H1 (cell line): ENCODE data around the gene LYSMD3. TPM values are rescaled to one million over a fixed set of nuclear protein-coding genes. Genes with fewer than 3 reads are reported as not detected.

Experiments
- CTCF ChIA-PET: fragments of 300-600 bp; sonication (Branson Sonifier 250); formaldehyde crosslinking; loops from one replicate; lab custom pipeline; 2021; ENCODE audit not compliant: partially characterized antibody; lab: Charles Lee
- POLR2A ChIA-PET: fragments of 300-600 bp; sonication (Branson Sonifier 250); formaldehyde crosslinking; loops from one replicate; lab custom pipeline; 2021; ENCODE audit warnings: inconsistent platforms; ENCODE audit not compliant: partially characterized antibody; lab: Charles Lee
- DNase-seq, 2 experiments: peaks; one replicate each; pipeline versions ENCODE4 v3.0.0 to v3.0.0-alpha.2; 2010 to 2022; ENCODE audit warnings: low spot score in 2 of 2, low read depth in 1 of 2, mixed read lengths in 1 of 2
- FAIRE-seq: peaks from 2 replicates; lab custom pipeline; 2011; peaks lifted over from hg19 to GRCh38; lab: Jason Lieb, UNC
- H2AFZ ChIP-seq: 2 replicates; pipeline ENCODE4 v1.8.1; 2012; ENCODE audit warnings: low read length, inconsistent platforms
- H2AK5ac ChIP-seq: 2 replicates; pipeline ENCODE4 v1.6.1; 2013; ENCODE audit warnings: low read depth, low read length
- H2BK120ac ChIP-seq: replicated peaks from 2 replicates; pipeline ENCODE3; 2013; ENCODE audit warnings: low read depth, low read length, inconsistent platforms
- H2BK12ac ChIP-seq: 2 replicates; pipeline ENCODE4 v1.6.1; 2013; ENCODE audit warnings: low read depth, low read length
- H2BK15ac ChIP-seq: 2 replicates; pipeline ENCODE4 v1.6.1; 2013; ENCODE audit warnings: low read length
- H2BK20ac ChIP-seq: 2 replicates; pipeline ENCODE4 v1.6.1; 2013; ENCODE audit warnings: low read length
- H2BK5ac ChIP-seq: 2 replicates; pipeline ENCODE4 v1.6.1; 2013; ENCODE audit warnings: low read depth, low read length
- H3K14ac ChIP-seq: 2 replicates; pipeline ENCODE4 v1.6.1; 2013; ENCODE audit warnings: inconsistent platforms; ENCODE audit not compliant: insufficient read length
- H3K18ac ChIP-seq: 2 replicates; pipeline ENCODE4 v1.6.1; 2013; ENCODE audit warnings: low read length; ENCODE audit errors: extremely low read depth
- H3K23ac ChIP-seq: 2 replicates; pipeline ENCODE4 v1.6.1; 2013; ENCODE audit warnings: inconsistent platforms; ENCODE audit not compliant: insufficient read length
- H3K23me2 ChIP-seq: 2 replicates; pipeline ENCODE4 v1.6.1; 2013; ENCODE audit warnings: low read depth, low read length
- H3K27ac ChIP-seq: 2 replicates; pipeline ENCODE4 v1.6.1; 2011; ENCODE audit warnings: low read depth, low read length, inconsistent platforms
- H3K27me3 ChIP-seq, 4 experiments: replicated peaks in 1 of 4; 1 replicate in 1 of 4; 2 replicates in 3 of 4; pipeline versions ENCODE4 v1.6.1 to v1.8.1; 2011 to 2013; ENCODE audit warnings: low read length in 3 of 4, mild to moderate bottlenecking in 3 of 4, inconsistent platforms in 2 of 4, mixed read lengths in 2 of 4, moderate library complexity in 1 of 4; ENCODE audit not compliant: control insufficient read depth in 3 of 4, insufficient read depth in 3 of 4; ENCODE audit errors: extremely low read depth in 1 of 4
- H3K36me3 ChIP-seq, 4 experiments: 2 replicates each; pipeline versions ENCODE4 v1.6.1 to v1.8.1; 2011 to 2013; ENCODE audit warnings: mild to moderate bottlenecking in 4 of 4, low read length in 3 of 4, moderate library complexity in 2 of 4, control low read depth in 1 of 4, inconsistent platforms in 1 of 4; ENCODE audit not compliant: insufficient read depth in 4 of 4, control insufficient read depth in 2 of 4
- H3K4ac ChIP-seq: replicated peaks from 2 replicates; pipeline ENCODE3; 2013; ENCODE audit warnings: low read length, low read depth, mixed read lengths, inconsistent platforms; ENCODE audit not compliant: insufficient read length
- H3K4me1 ChIP-seq, 4 experiments: replicated peaks in 1 of 4; 1 replicate in 1 of 4; 2 replicates in 3 of 4; pipeline versions ENCODE4 v1.6.1 to v1.8.1; 2011 to 2013; ENCODE audit warnings: low read length in 3 of 4, inconsistent platforms in 2 of 4, mixed read lengths in 1 of 4; ENCODE audit not compliant: insufficient read depth in 4 of 4, control insufficient read depth in 3 of 4
- H3K4me2 ChIP-seq, 2 experiments: 2 replicates each; pipeline versions ENCODE4 v1.6.1 to v1.8.1; 2011 to 2013; ENCODE audit warnings: low read depth in 2 of 2, low read length in 2 of 2, control low read depth in 1 of 2, inconsistent platforms in 1 of 2, mild to moderate bottlenecking in 1 of 2; ENCODE audit not compliant: insufficient read depth in 1 of 2
- H3K4me3 ChIP-seq, 4 experiments: fragments of 200-600, 300-600 bp in 1 of 4; sonication (generic), shearing (Covaris generic), sonication (Bioruptor Twin) in 1 of 4; 2 replicates each; pipeline versions ENCODE4 v1.5.1 to v1.8.1; 2011 to 2016; ENCODE audit warnings: low read length in 4 of 4, low read depth in 3 of 4, control low read depth in 2 of 4, inconsistent platforms in 2 of 4, mild to moderate bottlenecking in 2 of 4, mixed read lengths in 1 of 4, moderate library complexity in 1 of 4; ENCODE audit not compliant: insufficient read depth in 2 of 4; ENCODE audit errors: extremely low read depth in 1 of 4
- H3K56ac ChIP-seq: replicated peaks from 2 replicates; pipeline ENCODE3; 2013; ENCODE audit warnings: low read depth, mild to moderate bottlenecking, mixed read lengths, low read length, inconsistent platforms; ENCODE audit not compliant: insufficient read length
- H3K79me1 ChIP-seq: 2 replicates; pipeline ENCODE4 v1.6.1; 2013; ENCODE audit warnings: low read depth, low read length, control low read depth
- H3K79me2 ChIP-seq, 2 experiments: 2 replicates each; pipeline versions ENCODE4 v1.6.1 to v1.8.1; 2012 to 2013; ENCODE audit warnings: low read length in 2 of 2, mild to moderate bottlenecking in 2 of 2, inconsistent platforms in 1 of 2; ENCODE audit not compliant: insufficient read depth in 2 of 2, control insufficient read depth in 1 of 2
- H3K9ac ChIP-seq, 4 experiments: replicated peaks in 1 of 4; 1 replicate in 1 of 4; 2 replicates in 3 of 4; pipeline versions ENCODE4 v1.6.1 to v1.8.1; 2011 to 2013; ENCODE audit warnings: low read depth in 3 of 4, low read length in 3 of 4, control low read depth in 2 of 4, mild to moderate bottlenecking in 2 of 4, moderate library complexity in 2 of 4, inconsistent platforms in 1 of 4; ENCODE audit errors: extremely low read depth in 1 of 4
- H3K9me3 ChIP-seq, 2 experiments: 2 replicates each; pipeline versions ENCODE4 v1.6.1 to v1.8.1; 2012 to 2013; ENCODE audit warnings: mild to moderate bottlenecking in 2 of 2, moderate library complexity in 2 of 2, control low read depth in 1 of 2, inconsistent platforms in 1 of 2, low read depth in 1 of 2, low read length in 1 of 2, mixed read lengths in 1 of 2; ENCODE audit not compliant: insufficient read depth in 2 of 2
- H4K20me1 ChIP-seq, 2 experiments: replicated peaks in 1 of 2; 2 replicates each; pipeline versions ENCODE3 to v1.8.1; 2011 to 2013; ENCODE audit warnings: inconsistent platforms in 2 of 2, low read length in 2 of 2, mild to moderate bottlenecking in 1 of 2; ENCODE audit not compliant: insufficient read depth in 2 of 2, control insufficient read depth in 1 of 2
- H4K5ac ChIP-seq: 2 replicates; pipeline ENCODE4 v1.6.1; 2013; ENCODE audit warnings: low read length, low read depth, mixed read lengths, inconsistent platforms; ENCODE audit not compliant: insufficient read length
- H4K8ac ChIP-seq: 2 replicates; pipeline ENCODE4 v1.8.0; 2013; ENCODE audit warnings: mild to moderate bottlenecking, moderate library complexity, low read length, inconsistent platforms; ENCODE audit not compliant: insufficient read depth; ENCODE audit errors: extremely low read depth
- H4K91ac ChIP-seq: replicated peaks from 2 replicates; pipeline ENCODE3; 2013; ENCODE audit warnings: low read length, mixed read lengths, inconsistent platforms; ENCODE audit not compliant: insufficient read length
- KDM1A ChIP-seq: fragments of 200-600, 300-600 bp; sonication (generic); IDR thresholded peaks from 2 replicates; pipeline ENCODE4 v1.7.1; 2016; ENCODE audit warnings: mild to moderate bottlenecking, low read length, borderline replicate concordance
- MAFK ChIP-seq: IDR thresholded peaks from 2 replicates; pipeline ENCODE4 v1.6.1; 2012; ENCODE audit warnings: low read depth, mild to moderate bottlenecking, improper control_type of control experiment, low read length
- SRF ChIP-seq: IDR thresholded peaks from 2 replicates; pipeline ENCODE4 v1.6.1; 2011; ENCODE audit warnings: mild to moderate bottlenecking, low read depth, low read length, moderate library complexity
- TAF7 ChIP-seq: optimal IDR thresholded peaks from 2 replicates; pipeline ENCODE3; 2011; ENCODE audit warnings: low read depth, mild to moderate bottlenecking, inconsistent platforms, low read length, moderate library complexity, borderline replicate concordance
- ZNF274 ChIP-seq: IDR thresholded peaks from 2 replicates; pipeline ENCODE4 v1.7.0; 2012; ENCODE audit warnings: low read length, borderline replicate concordance; ENCODE audit errors: extremely low read depth
- WGBS, 2 experiments: shearing (Covaris generic) in 1 of 2; methylation state at CpG; one replicate each; pipeline versions ENCODE4 v1.1.6 to v1.1.7; 2013 to 2015; ENCODE audit warnings: low lambda C conversion rate in 2 of 2, mixed read lengths in 2 of 2, inconsistent platforms in 1 of 2, low coverage in 1 of 2, missing lambda C conversion rate in 1 of 2; ENCODE audit not compliant: insufficient replicate concordance in 2 of 2, insufficient coverage in 1 of 2, insufficient read length in 1 of 2; ENCODE audit errors: extremely low coverage in 1 of 2, missing lambda C conversion rate in 1 of 2; 5-methylcytosine and 5-hydroxymethylcytosine counted together
- polyA plus RNA-seq, 7 experiments: library from polyadenylated mRNA; depleted of rRNA in 3 of 7; stranded (reverse) in 5 of 7; unstranded in 2 of 7; fragments of >200 nt in 5 of 7; fragments of 200-250 nt in 2 of 7; gene quantifications; 1 replicate in 5 of 7; 2 replicates in 1 of 7; 4 replicates in 1 of 7; pipeline versions ENCODE4 v1.2.1 to v1.2.3, GENCODE V29; 2011 to 2013; ENCODE audit warnings: missing spikeins in 2 of 7, mixed read lengths in 2 of 7
- total RNA-seq: library from RNA; stranded (reverse); fragmentation: NEBNext Ultra II Directional; extraction: Animal tissue kit (Norgen Biotek cat#: 25700); gene quantifications from 2 replicates; pipeline ENCODE4 v1.2.1, GENCODE V29; 2021

LYSMD3 gene
- total and polyA plus RNA-seq, 2 of the 8 experiments (the other 6 are each of a cell fraction or from before 2014, with no cell fraction given) = 3.7 to 14.9 TPM

- Histone ChIP-seq H3K27ac (no peak overlapping the region), H3K56ac (no peak overlapping the region), H2BK20ac (no peak overlapping the region), H2BK120ac (no peak overlapping the region), H4K5ac (no peak overlapping the region), H3K23ac (no peak overlapping the region), H4K20me1 (peaks cover 0 to 3% of the 10 kb centered on the region in 2 experiments), H2BK12ac (no peak overlapping the region), H3K79me1 (no peaks in the 10 kb centered on the region; the same call in 1 of the 2 replicates), H3K79me2 (peaks cover 5 to 86% of the 10 kb centered on the region in 2 experiments; a peak in 3 of 4 replicates), H3K9ac (no peak overlapping the region), H3K14ac (no peak overlapping the region), H3K4ac (no peak overlapping the region), H3K27me3 (no peaks in the 10 kb centered on the region), H3K4me3 (no peak overlapping the region), H2AFZ (no peak overlapping the region), H2AK5ac (no peak overlapping the region), H3K9me3 (no peaks in the 10 kb centered on the region), H4K91ac (no peak overlapping the region), H3K4me2 (no peak overlapping the region), H3K4me1 (peaks cover 5 to 24% (median 17%) of the 10 kb centered on the region in 4 experiments; a peak in 6 of 7 replicates), H3K18ac (no peak overlapping the region), H2BK15ac (no peak overlapping the region), H3K23me2 (peaks cover 7% of the 10 kb centered on the region; the same call in 1 of the 2 replicates), H4K8ac (no peak overlapping the region), H2BK5ac (no peak overlapping the region), H3K36me3 (peaks cover 0 to 24% (median 10%) of the 10 kb centered on the region in 4 experiments; a peak in 5 of 8 replicates)
- DNase-seq (no peak), FAIRE-seq (no peak)
- POLR2A ChIA-PET = interaction anchor here (0.7 kb wide), 1 partner anchor 71 kb away, joined by 4 read pairs; no protein-coding TSS in a partner anchor
- CTCF ChIA-PET = interaction anchor here (1.3 kb wide), 1 partner anchor 41 kb away, joined by 3 read pairs; no protein-coding TSS in a partner anchor
- WGBS, 2 experiments = 82% methylated on average over 1 of the region's 1 CpG; no CpG with 5 or more reads in 1 of the 2 experiments
- TF ChIP-seq MAFK = 0 out of 2 replicates have a peak, but pooled peaks have one; percentile 23
- no peak for TF ChIP-seq ZNF274
- no peak for TF ChIP-seq TAF7
- no peak for TF ChIP-seq SRF
- no peak for TF ChIP-seq KDM1A
These were observed 48.7 kb downstream of the LYSMD3 start for GRCh38 chr5:90480699-90481098.
